ENCODE data around the gene GYS2.

- TF ChIP-seq CTCF (IDR thresholded peaks at IDR 0.05) (no peak), POLR2A (IDR thresholded peaks at IDR 0.05) (no peak), POLR2AphosphoS5 (IDR thresholded peaks at IDR 0.05; ENCODE audit: insufficient read depth in 1 of 2, low read depth in 1 of 2) (no peak)
Measured at GRCh38 chr12:21651821-21652220, 47.2 kb upstream of the GYS2 start.
